ENCODE results near the gene ATG101.

The ATG101 gene

DNA sequence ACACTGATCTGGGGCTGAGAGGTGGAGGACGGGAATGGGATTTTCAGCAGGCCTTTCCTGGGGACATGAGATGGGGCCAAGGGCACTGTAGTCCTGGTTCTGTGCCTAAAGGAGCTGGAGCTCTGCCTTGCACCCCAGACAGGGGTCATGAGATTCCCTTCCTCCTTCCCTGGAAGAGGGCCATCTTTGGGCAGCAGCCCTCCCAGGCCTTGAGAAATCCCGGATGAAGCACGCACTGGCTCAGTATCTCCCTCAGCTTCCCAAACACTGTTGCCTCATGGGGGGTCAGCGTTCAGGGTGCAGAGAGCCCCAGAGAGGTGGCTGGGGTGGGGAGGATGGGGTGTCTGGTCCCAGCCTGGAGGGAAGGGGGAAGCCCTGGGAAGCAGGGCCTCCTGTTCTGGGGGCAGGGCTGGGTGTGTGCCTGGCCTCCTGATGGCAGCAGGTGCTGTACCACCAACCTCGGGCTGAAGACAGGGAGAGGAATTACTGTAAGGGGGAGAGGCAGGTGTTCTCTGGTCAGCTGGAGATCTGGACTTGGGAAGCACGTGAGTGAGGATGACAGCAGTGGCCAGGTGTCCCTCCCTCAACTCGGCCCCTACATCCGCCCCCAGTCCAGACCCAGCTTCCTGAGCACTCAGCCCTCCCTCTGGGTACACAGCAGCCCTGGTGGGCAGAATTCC, 26.9 kb upstream of the ATG101 start:
- DNase-seq (ENCODE audit: low read depth, low spot score), result no peak

DNA sequence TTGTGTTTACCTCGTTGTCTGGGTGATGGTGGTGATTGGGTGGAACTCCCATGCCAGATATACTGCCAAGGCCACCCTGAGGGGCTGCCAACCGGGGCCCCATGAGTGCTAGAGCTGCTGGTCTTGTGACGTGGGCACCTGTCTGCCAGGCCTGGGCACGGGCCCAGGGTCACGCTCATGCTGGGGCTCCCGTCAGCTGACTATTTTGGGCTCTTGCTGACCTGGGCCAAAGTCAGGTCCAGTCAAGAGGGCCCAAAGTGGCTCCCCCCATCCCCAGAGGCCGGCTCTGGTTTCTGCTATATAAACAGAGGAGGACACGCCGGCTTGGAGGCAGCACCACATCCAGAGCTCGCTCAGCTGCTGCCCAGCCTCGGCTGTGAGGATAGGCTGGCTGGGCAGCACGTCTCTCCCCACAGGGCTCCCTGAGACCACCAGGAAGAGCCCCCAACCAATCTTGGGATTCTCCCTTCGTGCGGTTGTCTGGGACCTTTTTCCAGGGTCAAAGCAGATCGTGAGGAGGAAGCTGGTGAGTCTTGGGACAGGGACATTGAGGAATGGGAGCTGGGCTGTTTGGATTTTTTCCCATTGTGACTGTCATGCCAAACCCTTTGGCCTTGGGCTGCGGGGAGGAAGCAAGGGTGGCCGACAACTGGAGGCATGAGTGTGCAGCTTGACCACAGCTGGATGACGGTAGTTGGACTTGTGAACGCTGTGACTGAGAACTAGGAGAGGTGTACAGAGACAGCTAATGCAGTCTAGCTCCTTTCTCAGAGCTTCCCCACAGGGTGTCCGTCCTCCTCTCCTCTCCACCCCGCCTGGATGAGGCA, 26.2 kb upstream of the ATG101 start:
- no peak for DNase-seq (ENCODE audit: low read depth, low spot score)

DNA sequence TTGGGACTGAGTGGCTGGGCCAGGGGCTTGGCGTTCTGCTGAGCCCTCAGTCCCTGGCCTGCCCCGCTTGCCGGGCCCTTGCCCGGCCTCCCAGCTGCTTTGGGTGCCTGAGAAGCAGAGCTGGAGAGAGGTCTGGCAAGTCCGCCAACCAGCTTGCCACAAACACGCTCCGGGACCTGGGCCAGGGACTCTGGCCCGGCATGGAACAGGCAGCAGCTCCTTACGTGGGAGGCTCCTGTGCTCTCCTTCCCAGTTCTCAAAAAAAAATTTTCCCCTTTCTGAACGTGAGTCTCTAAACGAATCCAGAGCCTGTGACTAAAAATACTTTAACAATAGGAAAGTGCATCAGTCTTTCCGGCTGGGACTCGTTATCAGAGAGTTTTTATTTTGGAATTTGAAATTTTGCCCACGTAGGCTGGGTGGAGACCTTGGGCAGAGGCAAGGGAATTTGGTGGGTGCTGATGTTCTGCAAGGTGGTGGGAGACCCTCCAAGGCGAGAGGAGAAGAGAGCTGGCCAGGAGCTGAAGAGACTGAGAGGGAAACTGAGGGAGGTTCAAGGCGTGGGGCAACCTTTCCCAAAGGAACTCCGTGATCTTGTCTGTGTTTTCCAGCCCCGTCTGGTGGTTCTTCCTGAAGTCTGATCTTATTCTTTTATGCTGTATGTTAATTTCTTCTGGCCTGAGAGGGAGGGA, 25.3 kb upstream of the ATG101 start:
- DNase-seq (ENCODE audit: low read depth, low spot score), result no peak

- DNase-seq (ENCODE audit: low read depth, low spot score), result no peak
Observed at GRCh38 chr12:52045794-52046199, 24.0 kb upstream of the ATG101 start.

GRCh38 chr12:52046859-52047258, 22.9 kb upstream of the ATG101 start:
- DNase-seq (ENCODE audit: low read depth, low spot score), result no peak

GRCh38 chr12:52049286-52049685, 20.5 kb upstream of the ATG101 start:
- no peak for DNase-seq (ENCODE audit: low read depth, low spot score)

- DNase-seq (ENCODE audit: low read depth, low spot score), result no peak
Observed at GRCh38 chr12:52049688-52050087, 20.1 kb upstream of the ATG101 start.

- DNase-seq (ENCODE audit: low read depth, low spot score), result no peak
Observed at GRCh38 chr12:52050116-52050757, 19.5 kb upstream of the ATG101 start.

DNA sequence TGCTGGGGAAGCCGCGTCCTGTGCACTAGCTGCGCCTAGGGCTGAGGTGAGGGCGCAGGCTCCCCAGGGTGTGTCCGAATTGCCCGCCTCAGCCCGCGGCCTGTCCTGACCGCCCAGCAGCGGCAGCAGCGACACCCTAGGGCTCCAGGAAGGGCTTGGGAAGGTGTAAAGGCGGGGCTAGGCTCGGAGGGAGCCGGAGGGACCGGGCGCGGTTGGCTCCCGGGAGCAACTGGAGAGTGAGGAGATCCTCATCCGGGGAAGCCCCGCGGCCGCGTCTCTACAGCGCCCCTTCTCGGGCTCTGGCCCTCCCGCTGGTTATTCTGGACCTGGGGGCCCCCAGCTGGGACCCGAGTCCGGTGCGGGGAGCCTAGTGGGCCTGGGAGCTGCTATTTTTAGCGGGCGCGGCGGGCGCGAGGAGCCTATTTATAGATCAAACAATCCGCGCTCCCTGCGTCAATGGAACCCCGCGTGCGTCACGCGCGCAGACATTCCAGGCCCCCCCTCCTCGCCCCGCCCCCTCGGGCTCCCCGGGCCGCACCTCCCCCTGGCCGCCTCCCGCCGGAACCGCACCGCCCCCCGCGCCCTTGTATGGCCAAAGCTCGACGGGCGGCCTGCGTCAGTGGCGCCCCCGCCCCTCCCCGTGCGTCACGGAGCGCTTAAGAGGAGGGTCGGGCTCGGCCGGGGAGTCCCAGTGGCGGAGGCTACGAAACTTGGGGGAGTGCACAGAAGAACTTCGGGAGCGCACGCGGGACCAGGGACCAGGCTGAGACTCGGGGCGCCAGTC, 18.8 kb upstream of the ATG101 start, which contains the start of gene NR4A1:
TSS of gene NR4A1 (plus strand) at position 685 of the 784 bp plus-strand sequence. CDS start 2,887 bp downstream, outside the sequence.
- peak; percentile 99 for DNase-seq (ENCODE audit: low read depth, low spot score)

DNA sequence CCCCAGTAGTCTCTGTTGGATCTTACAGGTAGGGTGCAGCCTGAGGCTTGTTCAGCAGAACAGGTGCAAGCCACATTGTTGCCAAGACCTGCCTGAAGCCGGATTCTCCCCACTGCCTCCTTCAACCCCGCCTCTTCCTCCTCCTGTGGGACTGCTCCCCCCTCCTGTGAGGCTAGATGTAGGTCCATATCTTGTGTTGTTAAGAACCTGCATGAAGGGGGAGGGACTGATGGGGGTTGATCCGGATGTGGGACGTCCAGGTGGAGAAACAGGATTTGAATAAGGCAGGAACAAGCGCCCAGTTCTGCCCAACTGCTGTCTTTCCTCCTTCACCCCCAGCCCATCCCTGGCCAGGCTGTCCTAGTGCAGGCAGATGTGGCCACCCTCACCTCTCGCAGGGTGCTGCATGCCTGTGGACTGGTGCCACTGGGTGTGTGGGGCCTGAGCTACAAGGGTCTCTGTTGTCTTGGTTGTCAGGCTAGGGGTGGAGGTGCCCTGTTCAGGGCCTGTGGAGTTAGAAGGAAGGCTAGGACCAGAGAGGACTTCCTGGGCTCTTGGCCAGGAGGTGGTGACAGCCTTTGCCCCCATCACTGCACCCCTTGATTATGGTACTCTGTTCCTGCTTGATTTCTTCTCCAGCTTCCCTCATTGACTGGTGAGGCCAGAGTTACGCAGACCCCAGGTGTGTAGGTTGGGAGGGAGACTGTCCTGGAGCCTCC, 17.2 kb upstream of the ATG101 start:
- no peak for DNase-seq (ENCODE audit: low read depth, low spot score)

- no peak for DNase-seq (ENCODE audit: low read depth, low spot score)
Observed at GRCh38 chr12:52053536-52054209, 16.1 kb upstream of the ATG101 start.

GRCh38 chr12:52054231-52054832, 15.4 kb upstream of the ATG101 start:
- no peak for DNase-seq (ENCODE audit: low read depth, low spot score)

DNA sequence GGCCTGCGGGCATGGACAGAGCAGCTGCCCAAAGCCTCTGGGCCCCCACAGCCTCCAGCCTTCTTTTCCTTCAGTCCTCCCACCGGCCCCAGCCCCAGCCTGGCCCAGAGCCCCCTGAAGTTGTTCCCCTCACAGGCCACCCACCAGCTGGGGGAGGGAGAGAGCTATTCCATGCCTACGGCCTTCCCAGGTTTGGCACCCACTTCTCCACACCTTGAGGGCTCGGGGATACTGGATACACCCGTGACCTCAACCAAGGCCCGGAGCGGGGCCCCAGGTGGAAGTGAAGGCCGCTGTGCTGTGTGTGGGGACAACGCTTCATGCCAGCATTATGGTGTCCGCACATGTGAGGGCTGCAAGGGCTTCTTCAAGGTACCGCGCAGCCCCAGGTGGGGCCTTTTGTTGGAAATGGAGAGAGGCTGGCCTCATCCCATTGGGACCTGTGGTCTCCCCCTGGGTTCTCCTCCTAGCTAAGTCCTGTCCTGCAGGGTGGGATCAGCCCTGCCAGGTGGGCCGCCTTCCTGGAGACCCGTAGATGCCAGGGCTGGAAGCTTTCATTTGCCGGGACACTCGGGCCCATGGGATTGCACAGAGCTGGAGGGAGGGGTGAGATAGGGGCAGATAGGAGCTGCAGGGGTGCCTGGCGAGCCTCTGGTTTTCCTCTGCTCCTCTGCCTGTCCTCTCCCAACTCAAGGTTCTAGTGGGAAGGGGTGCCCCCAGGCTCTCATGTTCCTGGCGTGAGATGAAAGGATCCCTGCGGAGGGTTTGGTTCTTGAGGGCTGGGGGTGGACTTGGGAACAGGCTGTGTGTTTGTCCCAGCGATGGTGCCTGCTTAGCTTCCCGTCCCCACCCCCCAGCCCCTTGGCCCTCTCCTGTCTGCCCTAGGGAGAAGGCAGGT, 14.7 kb upstream of the ATG101 start:
- DNase-seq (ENCODE audit: low read depth, low spot score), result no peak

DNA sequence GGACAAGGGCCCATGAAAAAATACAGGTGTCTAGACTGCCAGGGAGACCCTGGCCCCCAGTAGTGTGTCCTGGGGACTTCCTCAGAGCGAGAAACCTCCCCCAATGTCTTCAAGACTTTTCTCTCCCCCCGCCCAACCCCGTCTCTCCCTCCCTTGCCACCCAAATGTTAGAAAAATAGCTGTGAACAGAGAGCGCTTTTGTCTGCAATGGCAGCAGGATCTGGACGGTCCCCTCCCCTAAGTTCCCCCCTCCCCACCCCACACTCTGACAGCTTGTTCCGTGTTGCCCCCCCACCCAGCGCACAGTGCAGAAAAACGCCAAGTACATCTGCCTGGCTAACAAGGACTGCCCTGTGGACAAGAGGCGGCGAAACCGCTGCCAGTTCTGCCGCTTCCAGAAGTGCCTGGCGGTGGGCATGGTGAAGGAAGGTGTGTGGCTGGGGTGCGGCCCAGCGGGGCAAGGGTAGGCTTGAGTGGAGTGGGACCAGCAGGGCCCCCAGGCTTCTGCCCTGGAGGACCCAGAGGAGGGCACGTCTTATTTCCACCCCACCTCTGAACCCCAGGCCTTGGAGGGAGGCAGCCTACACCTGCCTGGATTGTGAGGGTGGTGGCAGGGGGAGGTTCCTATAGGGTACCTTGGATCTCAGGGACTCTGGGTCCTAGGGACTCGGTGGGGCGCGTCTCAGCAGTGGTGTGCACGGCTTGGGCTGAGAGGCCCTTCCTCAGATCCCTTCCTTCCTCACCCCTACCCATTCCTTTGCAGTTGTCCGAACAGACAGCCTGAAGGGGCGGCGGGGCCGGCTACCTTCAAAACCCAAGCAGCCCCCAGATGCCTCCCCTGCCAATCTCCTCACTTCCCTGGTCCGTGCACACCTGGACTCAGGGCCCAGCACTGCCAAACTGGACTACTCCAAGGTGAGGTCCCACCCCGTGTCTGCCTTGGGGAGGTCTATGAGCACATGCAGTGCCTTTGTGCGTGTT, 13.8 kb upstream of the ATG101 start:
- no peak for DNase-seq (ENCODE audit: low read depth, low spot score)

GRCh38 chr12:52056801-52057637, 12.8 kb upstream of the ATG101 start:
- DNase-seq (ENCODE audit: low read depth, low spot score), result no peak

All from activated naive CD8-positive, alpha-beta T cell treated with anti-CD3 and anti-CD28 coated beads, Interleukin-2, amount 50 U/mL, for 16 hours (primary cell).